ENCODE data around the gene NUDT21.

Gene NUDT21

GRCh38 chr16:56411624-56412023, 39.5 kb downstream of the NUDT21 start:
- Histone ChIP-seq H3K36me3 (ENCODE audit: control insufficient read depth, low read length) (peaks cover 93% of the 10 kb centered on the region), H3K27me3 (ENCODE audit: control insufficient read depth, low read length) (no peaks in the 10 kb centered on the region), H3K4me1 (ENCODE audit: control insufficient read depth, low read length) (peaks cover 23% of the 10 kb centered on the region), H3K9me2 (replicated peaks; ENCODE audit: control insufficient read depth, low read length) (no peaks in the 10 kb centered on the region), H3F3A (ENCODE audit: control insufficient read depth, insufficient read depth) (peaks cover 8% of the 10 kb centered on the region), H3K9me3 (ENCODE audit: control insufficient read depth, insufficient read depth, low read length) (no peaks in the 10 kb centered on the region), H3K4me3 (ENCODE audit: low read length) (no peak overlapping the region), H3K79me2 (ENCODE audit: control insufficient read depth, low read length) (peaks cover 89% of the 10 kb centered on the region), H3K4me2 (ENCODE audit: low read length) (no peak overlapping the region), H3K27ac (ENCODE audit: low read depth, low read length) (no peak overlapping the region), H4K20me1 (ENCODE audit: control insufficient read depth, insufficient read depth, low read depth, low read length) (peaks cover 4% of the 10 kb centered on the region; the same call in 1 of the 2 replicates)
- TF ChIP-seq CTCF (IDR thresholded peaks at IDR 0.05; ENCODE audit: low read depth, low read length, poor library complexity, severe bottlenecking) (no peak), EZH2phosphoT487 (IDR thresholded peaks at IDR 0.05; ENCODE audit: borderline replicate concordance, low read length) (no peak)

- TF ChIP-seq CTCF (IDR thresholded peaks at IDR 0.05; ENCODE audit: low read depth, low read length, poor library complexity, severe bottlenecking) (no peak), EZH2phosphoT487 (IDR thresholded peaks at IDR 0.05; ENCODE audit: borderline replicate concordance, low read length) (no peak)
- H3K27ac ChIP-seq (ENCODE audit: low read depth, low read length) = no peak overlapping the region
Observed at GRCh38 chr16:56411123-56411522, 40.0 kb downstream of the NUDT21 start.

GRCh38 chr16:56409195-56409594, 41.9 kb downstream of the NUDT21 start:
- Histone ChIP-seq H3K4me1 (ENCODE audit: control insufficient read depth, low read length) (peaks cover 1% of the 10 kb centered on the region; the same call in 1 of the 2 replicates), H3K9me3 (ENCODE audit: control insufficient read depth, insufficient read depth, low read length) (no peaks in the 10 kb centered on the region), H3K36me3 (ENCODE audit: control insufficient read depth, low read length) (peaks cover 89% of the 10 kb centered on the region), H3K27ac (ENCODE audit: low read depth, low read length) (no peak overlapping the region), H3K9me2 (replicated peaks; ENCODE audit: control insufficient read depth, low read length) (no peaks in the 10 kb centered on the region), H3K79me2 (ENCODE audit: control insufficient read depth, low read length) (peaks cover 78% of the 10 kb centered on the region), H4K20me1 (ENCODE audit: control insufficient read depth, insufficient read depth, low read depth, low read length) (peaks cover 7% of the 10 kb centered on the region; the same call in 1 of the 2 replicates), H3K4me3 (ENCODE audit: low read length) (no peak overlapping the region), H3K4me2 (ENCODE audit: low read length) (no peak overlapping the region), H3F3A (ENCODE audit: control insufficient read depth, insufficient read depth) (peaks cover 10% of the 10 kb centered on the region), H3K27me3 (ENCODE audit: control insufficient read depth, low read length) (no peaks in the 10 kb centered on the region)
- TF ChIP-seq EZH2phosphoT487 (IDR thresholded peaks at IDR 0.05; ENCODE audit: borderline replicate concordance, low read length) = no peak
- no peak for TF ChIP-seq CTCF (IDR thresholded peaks at IDR 0.05; ENCODE audit: low read depth, low read length, poor library complexity, severe bottlenecking)

More at GRCh38 chr16:56411123-56411522, 40.0 kb downstream of the NUDT21 start:
- peaks cover 12% of the 10 kb centered on the region for H3F3A ChIP-seq (ENCODE audit: control insufficient read depth, insufficient read depth)
- H3K27me3 ChIP-seq (ENCODE audit: control insufficient read depth, low read length) = no peaks in the 10 kb centered on the region
- H3K9me3 ChIP-seq (ENCODE audit: control insufficient read depth, insufficient read depth, low read length) = no peaks in the 10 kb centered on the region
- H3K79me2 ChIP-seq (ENCODE audit: control insufficient read depth, low read length) = peaks cover 84% of the 10 kb centered on the region
- no peaks in the 10 kb centered on the region for H3K9me2 ChIP-seq (replicated peaks; ENCODE audit: control insufficient read depth, low read length)
- H3K4me1 ChIP-seq (ENCODE audit: control insufficient read depth, low read length) = peaks cover 18% of the 10 kb centered on the region
- peaks cover 90% of the 10 kb centered on the region for H3K36me3 ChIP-seq (ENCODE audit: control insufficient read depth, low read length)
- H4K20me1 ChIP-seq (ENCODE audit: control insufficient read depth, insufficient read depth, low read depth, low read length) = peaks cover 4% of the 10 kb centered on the region; the same call in 1 of the 2 replicates
- no peak overlapping the region for H3K4me2 ChIP-seq (ENCODE audit: low read length)
- H3K4me3 ChIP-seq (ENCODE audit: low read length) = no peak overlapping the region

Measured in DOHH2 (cell line).